Stimulated activated CD4-positive, alpha-beta T cell treated with anti-CD3 and anti-CD28 coated beads, Interleukin-4, amount 100 ng/mL, for 48 hours (primary cell): ENCODE measurements around the gene WNK1.
"Not testable (repeated sequence)": the region's sequence is repeated elsewhere in the genome, so short reads cannot be mapped to it uniquely, and the experiment has no call there.

Source experiments
- DNase-seq, 2 donors: peaks; one replicate each; pipeline ENCODE4 v3.0.0-alpha.2; 2020; ENCODE audit warnings: low read depth in 2 of 2

WNK1 gene

GRCh38 chr12:751999-752694 is at the start of gene WNK1:
Gene WNK1 (plus strand): TSS chr12:752579. CDS start chr12:753566, 987 bp downstream.
- DNase-seq = peak; percentile 95 to 98

- DNase-seq = no peak
Measured at GRCh38 chr12:704516-705242, 47.7 kb upstream of the WNK1 start.

- DNase-seq = not testable (repeated sequence)
Measured at GRCh38 chr12:708084-708483, 44.3 kb upstream of the WNK1 start.

- DNase-seq = no peak
Measured at GRCh38 chr12:709455-710020, 42.8 kb upstream of the WNK1 start.

GRCh38 chr12:712172-712863 is 40.1 kb upstream of the WNK1 start:
- no peak for DNase-seq

GRCh38 chr12:713281-713875 is 39.0 kb upstream of the WNK1 start:
- DNase-seq = peak in 1 of 2 donors; percentile 38

GRCh38 chr12:716506-716905 is 35.9 kb upstream of the WNK1 start:
- DNase-seq = peak in 1 of 2 donors; percentile 40

GRCh38 chr12:718756-719102 is 33.6 kb upstream of the WNK1 start:
- no peak for DNase-seq

- DNase-seq = no peak
Measured at GRCh38 chr12:720231-720941, 32.0 kb upstream of the WNK1 start.

GRCh38 chr12:724194-724855 is 28.1 kb upstream of the WNK1 start:
- DNase-seq = no peak

- no peak for DNase-seq
Measured at GRCh38 chr12:725076-725475, 27.3 kb upstream of the WNK1 start.

- DNase-seq = no peak
Measured at GRCh38 chr12:726281-727140, 25.9 kb upstream of the WNK1 start.

- no peak for DNase-seq
Measured at GRCh38 chr12:727321-727720, 25.1 kb upstream of the WNK1 start.

- no peak for DNase-seq
Measured at GRCh38 chr12:728781-729180, 23.6 kb upstream of the WNK1 start.

GRCh38 chr12:729221-729620 is 23.2 kb upstream of the WNK1 start:
- no peak for DNase-seq

GRCh38 chr12:730550-730949 is 21.8 kb upstream of the WNK1 start:
- no peak for DNase-seq

GRCh38 chr12:737122-737739 is 15.1 kb upstream of the WNK1 start:
- no peak for DNase-seq

- no peak for DNase-seq
Measured at GRCh38 chr12:738712-739111, 13.7 kb upstream of the WNK1 start.

GRCh38 chr12:739349-739748 is 13.0 kb upstream of the WNK1 start:
- DNase-seq = no peak

- DNase-seq = no peak
Measured at GRCh38 chr12:740921-741320, 11.5 kb upstream of the WNK1 start.
